Endothelial cell of umbilical vein (primary cell): ENCODE data around the gene PRXL2C. TPM values are rescaled to one million over a fixed set of nuclear protein-coding genes. Genes with fewer than 3 reads are reported as not detected.

ENCODE experiments used
- BruUV-seq: library from RNA; stranded (reverse); fragments of 400-500 nt; replicated peaks from 2 replicates; lab custom pipeline; 2021; lab: Mats Ljungman, UMichigan
- CTCF ChIA-PET: fragments of 300-600, 350-600 bp; sonication (Branson Sonifier 250); formaldehyde crosslinking; loops from one replicate; lab custom pipeline; 2021; ENCODE audit warnings: antibody characterized with exemption, inconsistent platforms; lab: Charles Lee
- POLR2A ChIA-PET: fragments of 300-600, 350-600 bp; sonication (Branson Sonifier 250); formaldehyde crosslinking; loops from one replicate; lab custom pipeline; 2021; ENCODE audit warnings: antibody characterized with exemption, inconsistent platforms; lab: Charles Lee
- DNase-seq: peaks from one replicate; pipeline ENCODE4 v3.0.0-alpha.2; 2011; ENCODE audit warnings: low read depth, low spot score
- FAIRE-seq: peaks from 2 replicates; lab custom pipeline; 2011; peaks lifted over from hg19 to GRCh38; lab: Jason Lieb, UNC
- H2AFZ ChIP-seq: 2 replicates; pipeline ENCODE4 v1.6.0; 2012; ENCODE audit warnings: low read depth, low read length, control low read depth, inconsistent platforms
- H3K27ac ChIP-seq: 2 replicates; pipeline ENCODE4 v1.5.1; 2011; ENCODE audit warnings: low read depth, mild to moderate bottlenecking, control low read depth, low read length, moderate library complexity; ENCODE audit not compliant: insufficient read depth
- H3K27me3 ChIP-seq, 2 experiments: 2 replicates each; pipeline versions ENCODE4 v1.6.0 to v1.6.1; 2011; ENCODE audit warnings: low read length in 2 of 2, mixed read lengths in 1 of 2; ENCODE audit not compliant: control insufficient read depth in 2 of 2, insufficient read depth in 2 of 2
- H3K36me3 ChIP-seq, 2 experiments: 2 replicates in 1 of 2; 3 replicates in 1 of 2; pipeline ENCODE4 v1.5.1; 2011; ENCODE audit warnings: low read length in 2 of 2, mild to moderate bottlenecking in 1 of 2, moderate library complexity in 1 of 2; ENCODE audit not compliant: control insufficient read depth in 2 of 2, insufficient read depth in 2 of 2; ENCODE audit errors: extremely low read depth in 1 of 2
- H3K4me1 ChIP-seq: 3 replicates; pipeline ENCODE4 v1.5.1; 2011; ENCODE audit warnings: mild to moderate bottlenecking, low read length; ENCODE audit not compliant: control insufficient read depth, insufficient read depth; ENCODE audit errors: extremely low read depth
- H3K4me2 ChIP-seq: 2 replicates; pipeline ENCODE4 v1.6.1; 2011; ENCODE audit warnings: low read length, control low read depth, mixed read lengths; ENCODE audit not compliant: insufficient read depth
- H3K4me3 ChIP-seq, 3 experiments: fragments of 200-600 bp in 1 of 3; sonication (generic), shearing (Covaris generic) in 1 of 3; replicated peaks in 1 of 3; 2 replicates each; pipeline ENCODE4 v1.5.1; 2011 to 2016; ENCODE audit warnings: control low read depth in 3 of 3, low read length in 3 of 3, mild to moderate bottlenecking in 2 of 3, inconsistent platforms in 1 of 3, low read depth in 1 of 3, moderate library complexity in 1 of 3; ENCODE audit not compliant: insufficient read depth in 1 of 3
- H3K79me2 ChIP-seq: 2 replicates; pipeline ENCODE4 v1.6.0; 2012; ENCODE audit warnings: low read length, inconsistent platforms; ENCODE audit not compliant: control insufficient read depth, insufficient read depth
- H3K9ac ChIP-seq: replicated peaks from 2 replicates; pipeline ENCODE3; 2011; ENCODE audit warnings: low read length, control low read depth; ENCODE audit not compliant: insufficient read depth; ENCODE audit errors: extremely low read depth
- H3K9me1 ChIP-seq: replicated peaks from 3 replicates; pipeline ENCODE4 v1.6.0; 2011; ENCODE audit warnings: mild to moderate bottlenecking, low read length; ENCODE audit not compliant: control insufficient read depth, insufficient read depth; ENCODE audit errors: extremely low read depth
- H3K9me3 ChIP-seq: replicated peaks from 2 replicates; pipeline ENCODE4 v1.5.1; 2012; ENCODE audit warnings: low read length, inconsistent platforms; ENCODE audit not compliant: control insufficient read depth, insufficient read depth
- H4K20me1 ChIP-seq: replicated peaks from 2 replicates; pipeline ENCODE3; 2011; ENCODE audit warnings: mild to moderate bottlenecking, low read length; ENCODE audit not compliant: control insufficient read depth, insufficient read depth; ENCODE audit errors: extremely low read depth
- EZH2 ChIP-seq: IDR thresholded peaks from 2 replicates; pipeline ENCODE4 v1.6.1; 2012; ENCODE audit warnings: borderline replicate concordance, low read depth, mild to moderate bottlenecking, moderate library complexity, low read length, inconsistent platforms; ENCODE audit not compliant: severe bottlenecking
- GATA2 ChIP-seq: IDR thresholded peaks from 2 replicates; pipeline ENCODE4 v1.7.0; 2011; ENCODE audit warnings: low read depth, mild to moderate bottlenecking, moderate library complexity, mixed read lengths, low read length; ENCODE audit not compliant: insufficient read length, insufficient read depth
- MYC ChIP-seq: IDR thresholded peaks from one replicate; pipeline ENCODE4 v1.6.1; 2011; ENCODE audit warnings: mild to moderate bottlenecking, low read depth, low read length
- POLR2A ChIP-seq: IDR thresholded peaks from 2 replicates; pipeline ENCODE4 v1.6.1; 2012; ENCODE audit warnings: low read depth, mild to moderate bottlenecking, control low read depth, low read length
- POLR2AphosphoS5 ChIP-seq: IDR thresholded peaks from 2 replicates; pipeline ENCODE4 v1.6.1; 2012; ENCODE audit warnings: low read depth, mild to moderate bottlenecking, control low read depth, low read length, moderate library complexity; ENCODE audit not compliant: insufficient read depth
- dilution Hi-C: fragments of 300-500 bp; cut with MboI; formaldehyde crosslinking; loops from one replicate; pipeline ENCODE4 v1.15.0; 2019; ENCODE audit warnings: low sequenced_read_pairs; ENCODE audit not compliant: extremely low pct_ligation_motif_present
- intact Hi-C: fragments of 100-400 bp; cut with micrococcal nuclease; formaldehyde crosslinking; loops from one replicate; pipeline ENCODE4 v1.10.0; 2022
- polyA plus RNA-seq, 4 experiments: library from polyadenylated mRNA; depleted of rRNA in 3 of 4; stranded (reverse) in 3 of 4; unstranded in 1 of 4; fragments of >200 nt; gene quantifications; 2 replicates each; pipeline versions ENCODE4 v1.2.1 to v1.2.3, GENCODE V29; 2011 to 2012; ENCODE audit warnings: missing spikeins in 1 of 4
- total RNA-seq: library from RNA; stranded (reverse); gene quantifications from 2 replicates; pipeline ENCODE4 v1.2.3, GENCODE V29; 2021
- TF ChIP-seq, protein P1 (sequence below): IDR thresholded peaks from 2 replicates; pipeline ENCODE4 v1.6.1; 2011; ENCODE audit not compliant: insufficient read depth, insufficient read length
- TF ChIP-seq, protein P2 (sequence below), 2 donors: IDR thresholded peaks; 1 replicate in 1 of 2; 2 replicates in 1 of 2; pipeline ENCODE4 v1.5.1; 2011; ENCODE audit warnings: low read length in 2 of 2, mild to moderate bottlenecking in 2 of 2, moderate library complexity in 2 of 2, control low read depth in 1 of 2, inconsistent platforms in 1 of 2, low read depth in 1 of 2; ENCODE audit not compliant: insufficient read depth in 1 of 2; ENCODE audit errors: extremely low read depth in 1 of 2

The PRXL2C gene
- total and polyA plus RNA-seq, 2 donors (not counting 3 experiments of a cell fraction or from before 2014, with no cell fraction given): 5.4 to 14.7 TPM

- Histone ChIP-seq H3K9ac (no peak overlapping the region), H3K4me1 (peaks cover 4% of the 10 kb centered on the region), H3K79me2 (no peaks in the 10 kb centered on the region), H3K9me1 (no peaks in the 10 kb centered on the region), H4K20me1 (no peaks in the 10 kb centered on the region), H3K4me2 (peak overlapping the region; percentile 61), H3K36me3 (no peaks in the 10 kb centered on the region), H3K4me3 (peak overlapping the region; percentile 33 to 49 (median 41)), H3K27me3 (peaks cover 4 to 15% of the 10 kb centered on the region in 2 experiments), H3K9me3 (no peaks in the 10 kb centered on the region), H3K27ac (no peak overlapping the region), H2AFZ (peak overlapping the region; percentile 69)
- POLR2A ChIA-PET: no interaction called here
- no TSS peak for BruUV-seq
- FAIRE-seq (no peak), DNase-seq (peak; percentile 10)
- CTCF ChIA-PET: interaction anchor here (0.7 to 1.2 kb wide), 3 partner anchors 12 to 301 kb away, joined by 3 to 7 read pairs (median 5); no protein-coding TSS in a partner anchor
- TF ChIP-seq GATA2 (no peak), EZH2 (peak; percentile 69)
- intact Hi-C loops (loop anchor here (1.0 kb wide), 1 partner anchor 37 kb away; the partner anchor contains the start of gene PRXL2C), dilution Hi-C loops (no loop called here)
Observed at GRCh38 chr9:96618209-96619123, 36.7 kb downstream of the PRXL2C start.

DNA sequence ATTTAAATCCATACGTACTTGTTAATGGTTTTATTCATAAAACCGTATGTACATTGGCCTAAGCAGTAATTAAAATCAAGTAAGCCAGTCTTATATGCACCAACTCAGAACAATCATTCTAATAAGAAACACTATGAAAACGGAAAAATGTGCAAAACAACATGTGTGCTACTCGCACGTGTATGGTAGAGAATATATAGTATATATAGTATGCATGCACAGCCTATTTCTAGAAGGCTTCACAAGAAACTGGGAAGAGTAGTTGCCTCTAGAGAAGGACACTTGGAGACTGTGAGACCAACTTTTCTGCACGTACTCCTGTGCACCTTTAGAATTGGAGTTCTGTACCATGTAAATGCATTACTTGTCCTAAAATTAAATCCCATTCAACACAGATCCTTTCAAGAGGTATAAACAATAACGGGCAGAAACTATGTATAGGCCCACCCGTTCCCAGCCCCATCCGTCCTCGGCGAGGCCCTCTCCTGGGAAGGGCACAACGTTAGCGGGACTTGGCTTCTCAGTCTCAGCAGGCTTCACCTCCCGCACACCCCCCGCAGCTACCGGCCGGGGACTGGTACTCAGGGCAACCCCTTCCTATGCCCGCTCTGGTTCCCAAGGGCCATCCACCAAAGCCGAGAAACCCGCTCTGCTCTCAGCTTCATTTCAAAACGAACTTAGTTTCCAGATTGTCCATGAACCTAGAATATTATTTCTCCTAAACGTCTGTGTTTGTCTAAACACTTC, 37.5 kb downstream of the PRXL2C start:
- Histone ChIP-seq H3K27ac (no peak overlapping the region), H3K4me2 (peak overlapping the region; percentile 61), H2AFZ (no peak overlapping the region), H3K27me3 (peaks cover 10 to 21% of the 10 kb centered on the region in 2 experiments), H3K4me1 (peaks cover 4% of the 10 kb centered on the region), H4K20me1 (no peaks in the 10 kb centered on the region), H3K36me3 (no peaks in the 10 kb centered on the region), H3K9ac (no peak overlapping the region), H3K9me1 (no peaks in the 10 kb centered on the region), H3K79me2 (no peaks in the 10 kb centered on the region), H3K4me3 (no peak overlapping the region), H3K9me3 (no peaks in the 10 kb centered on the region)
- no TSS peak for BruUV-seq
- TF ChIP-seq, protein P1, sequence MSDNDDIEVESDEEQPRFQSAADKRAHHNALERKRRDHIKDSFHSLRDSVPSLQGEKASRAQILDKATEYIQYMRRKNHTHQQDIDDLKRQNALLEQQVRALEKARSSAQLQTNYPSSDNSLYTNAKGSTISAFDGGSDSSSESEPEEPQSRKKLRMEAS: no peak
- TF ChIP-seq POLR2A (no peak), EZH2 (no peak), MYC (no peak), POLR2AphosphoS5 (no peak)
- TF ChIP-seq, protein P2, sequence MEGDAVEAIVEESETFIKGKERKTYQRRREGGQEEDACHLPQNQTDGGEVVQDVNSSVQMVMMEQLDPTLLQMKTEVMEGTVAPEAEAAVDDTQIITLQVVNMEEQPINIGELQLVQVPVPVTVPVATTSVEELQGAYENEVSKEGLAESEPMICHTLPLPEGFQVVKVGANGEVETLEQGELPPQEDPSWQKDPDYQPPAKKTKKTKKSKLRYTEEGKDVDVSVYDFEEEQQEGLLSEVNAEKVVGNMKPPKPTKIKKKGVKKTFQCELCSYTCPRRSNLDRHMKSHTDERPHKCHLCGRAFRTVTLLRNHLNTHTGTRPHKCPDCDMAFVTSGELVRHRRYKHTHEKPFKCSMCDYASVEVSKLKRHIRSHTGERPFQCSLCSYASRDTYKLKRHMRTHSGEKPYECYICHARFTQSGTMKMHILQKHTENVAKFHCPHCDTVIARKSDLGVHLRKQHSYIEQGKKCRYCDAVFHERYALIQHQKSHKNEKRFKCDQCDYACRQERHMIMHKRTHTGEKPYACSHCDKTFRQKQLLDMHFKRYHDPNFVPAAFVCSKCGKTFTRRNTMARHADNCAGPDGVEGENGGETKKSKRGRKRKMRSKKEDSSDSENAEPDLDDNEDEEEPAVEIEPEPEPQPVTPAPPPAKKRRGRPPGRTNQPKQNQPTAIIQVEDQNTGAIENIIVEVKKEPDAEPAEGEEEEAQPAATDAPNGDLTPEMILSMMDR (IDR thresholded peaks at IDR 0.05; ENCODE audit: extremely low read depth in 1 of 2, insufficient read depth in 1 of 2, low read depth in 1 of 2, low read length in 2 of 2): no peak
- DNase-seq (no peak), FAIRE-seq (no peak)
- CTCF ChIA-PET: interaction anchor here (0.7 kb wide), 1 partner anchor 300 kb away, joined by 3 read pairs; no protein-coding TSS in a partner anchor
- POLR2A ChIA-PET: no interaction called here
- intact Hi-C loops: no loop called here
- dilution Hi-C loops: no loop called here
